Endothelial cell of hepatic sinusoid (primary cell): ENCODE measurements around the gene ABCC3.

Experiments used
- in situ Hi-C: cut with HindIII; loops from 2 replicates; pipeline ENCODE4 v1.10.0; 2017; ENCODE audit warnings: low sequenced_read_pairs

Gene ABCC3

DNA sequence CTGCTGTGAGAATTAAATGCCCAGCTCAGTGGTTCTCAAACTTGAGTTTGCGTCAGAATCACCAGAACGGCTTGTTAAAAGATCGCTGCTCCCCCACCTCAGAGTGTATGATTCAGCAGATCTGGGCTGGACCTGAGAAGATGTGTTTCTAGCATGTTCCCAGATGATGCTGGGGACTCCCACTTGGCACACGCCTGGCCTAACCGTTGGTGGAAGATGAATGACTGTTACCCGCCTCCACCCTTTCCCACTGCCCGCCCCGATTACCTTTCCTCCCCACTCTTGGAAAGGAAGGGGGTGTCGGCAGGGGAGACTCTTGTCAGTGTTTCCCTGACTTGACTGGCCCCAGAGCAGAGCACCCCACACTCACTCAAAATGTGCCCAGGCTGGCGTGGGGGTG, 29.3 kb upstream of the ABCC3 start:
- in situ Hi-C loops: no loop called here

DNA sequence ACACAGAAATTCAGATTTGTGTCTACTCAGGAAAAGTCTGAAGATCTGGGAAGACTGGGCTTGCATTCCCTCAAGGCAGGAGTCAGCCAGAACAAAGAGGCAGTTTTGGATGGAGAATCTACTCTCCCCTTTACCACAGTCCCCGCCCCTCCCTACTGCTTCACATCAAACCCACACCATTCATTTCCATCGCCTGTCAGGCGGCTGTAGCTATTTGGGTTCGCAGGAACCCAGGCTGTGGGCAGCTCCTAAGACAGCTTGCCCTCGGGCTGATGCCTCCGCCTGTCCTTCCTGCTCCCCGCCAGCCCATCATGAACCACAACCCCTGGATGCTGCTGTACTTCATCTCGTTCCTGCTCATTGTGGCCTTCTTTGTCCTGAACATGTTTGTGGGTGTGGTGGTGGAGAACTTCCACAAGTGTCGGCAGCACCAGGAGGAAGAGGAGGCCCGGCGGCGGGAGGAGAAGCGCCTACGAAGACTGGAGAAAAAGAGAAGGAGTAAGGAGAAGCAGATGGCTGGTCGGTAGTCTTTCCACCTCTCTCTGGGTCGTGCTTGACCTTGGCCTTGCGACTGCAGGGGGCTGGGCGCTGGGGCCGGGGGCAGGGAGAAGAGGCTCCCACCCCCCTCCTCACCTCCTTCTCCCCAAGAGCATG, 27.0 kb upstream of the ABCC3 start:
- in situ Hi-C loops: no loop called here

DNA sequence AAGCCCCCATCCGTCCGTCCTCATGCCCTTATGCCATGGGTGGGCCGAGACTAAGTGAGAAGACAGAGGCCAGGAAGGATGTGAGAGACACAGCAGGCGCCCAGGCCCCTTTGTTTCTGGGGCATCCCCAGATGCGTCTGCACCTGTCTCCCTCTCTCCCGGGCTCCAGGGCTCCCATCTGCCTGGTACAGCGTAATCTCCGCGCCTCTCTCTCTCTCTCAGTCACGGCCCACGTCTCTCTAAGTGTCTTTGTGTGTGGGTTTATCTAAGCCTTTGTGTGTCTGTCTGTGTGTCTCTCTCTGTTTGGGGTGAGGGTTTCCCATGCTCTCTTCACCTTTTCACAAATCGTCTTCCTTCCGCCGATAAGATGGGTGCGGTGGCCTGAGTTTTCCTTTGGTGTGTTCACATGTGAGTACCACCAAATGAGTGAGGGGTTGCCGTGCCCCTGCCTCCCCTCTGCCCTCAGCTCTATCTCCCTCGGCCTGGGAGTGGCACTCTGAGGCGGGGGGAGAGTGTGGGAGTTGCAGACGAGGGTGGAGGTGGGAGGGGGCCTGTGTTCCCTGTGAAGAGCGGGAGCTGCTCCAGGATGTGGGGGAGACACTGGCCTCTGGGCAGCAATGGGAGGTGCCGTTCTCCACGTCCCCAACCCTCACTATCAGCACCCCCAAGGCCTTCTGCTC, 25.8 kb upstream of the ABCC3 start:
- in situ Hi-C loops: no loop called here

- in situ Hi-C loops: no loop called here
These were observed 25.2 kb upstream of the ABCC3 start for GRCh38 chr17:50609380-50610074.

- in situ Hi-C loops: no loop called here
These were observed 23.0 kb upstream of the ABCC3 start for GRCh38 chr17:50611634-50612033.

DNA sequence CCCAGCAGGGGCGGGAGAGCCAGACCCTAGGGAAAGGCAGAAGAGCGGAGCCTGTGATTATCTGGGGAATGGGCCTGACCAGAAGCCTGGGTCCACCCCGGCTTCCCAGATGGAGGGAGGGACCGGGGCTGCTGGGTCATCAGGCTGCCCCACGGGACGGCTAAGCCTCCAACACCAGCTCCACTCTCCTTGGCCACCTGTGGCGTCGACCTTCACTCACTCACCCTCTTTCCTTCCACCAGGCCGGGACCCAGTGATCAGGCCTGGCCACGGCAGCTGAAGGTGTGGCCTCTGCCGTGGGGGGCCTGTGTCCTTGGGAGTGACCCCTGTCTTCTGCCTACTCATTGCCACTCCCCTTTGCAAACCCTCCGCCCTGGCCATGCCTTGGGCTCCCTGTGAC, 22.4 kb upstream of the ABCC3 start:
- in situ Hi-C loops: no loop called here

DNA sequence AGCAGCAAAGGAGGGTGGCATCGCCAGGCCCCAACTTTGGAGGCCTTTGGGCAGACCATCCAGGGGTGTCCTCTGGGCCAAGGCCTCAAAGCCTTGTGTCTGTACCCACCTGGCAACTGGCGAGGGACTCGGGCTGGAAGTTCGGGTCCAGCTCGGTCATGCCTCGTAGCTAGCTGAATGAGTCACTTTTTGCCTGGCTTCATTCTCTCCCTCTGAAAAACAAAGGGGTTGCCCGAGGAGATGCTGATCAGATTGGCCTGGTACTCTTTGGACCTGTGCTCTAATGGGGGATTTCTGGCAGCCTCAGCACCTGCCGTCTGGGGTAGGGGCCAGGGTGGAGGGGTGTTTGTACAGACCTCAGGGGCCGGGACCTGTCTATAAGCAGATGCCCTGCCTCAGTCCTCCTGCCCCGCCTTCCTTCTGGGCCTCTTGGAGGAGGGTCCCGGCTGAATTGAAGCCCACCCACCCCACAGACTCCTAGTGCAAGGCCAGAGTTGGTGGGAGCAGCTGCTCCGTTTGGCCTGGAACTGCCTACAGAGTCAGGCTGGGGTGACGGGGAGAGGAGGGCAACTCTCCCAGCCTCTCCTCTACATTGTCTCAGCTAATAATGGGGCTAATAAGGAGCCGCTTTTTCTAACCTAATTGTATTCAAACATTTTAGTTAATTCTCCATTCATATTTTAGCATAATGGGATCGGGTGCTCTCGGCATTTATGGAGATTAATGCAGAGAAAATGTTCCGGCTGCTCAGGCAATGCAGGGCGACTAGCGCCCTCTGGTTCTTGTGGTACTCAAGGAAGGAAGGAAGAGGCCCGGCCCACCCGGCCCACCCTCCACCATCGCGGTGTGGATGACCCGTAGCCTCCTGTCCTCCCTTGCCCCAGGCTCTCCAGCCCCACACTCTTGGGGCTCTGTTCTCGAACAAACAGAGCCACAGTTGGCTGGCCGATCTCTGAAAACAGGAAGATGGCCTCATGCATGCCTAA, 21.4 kb upstream of the ABCC3 start:
- in situ Hi-C loops: no loop called here

DNA sequence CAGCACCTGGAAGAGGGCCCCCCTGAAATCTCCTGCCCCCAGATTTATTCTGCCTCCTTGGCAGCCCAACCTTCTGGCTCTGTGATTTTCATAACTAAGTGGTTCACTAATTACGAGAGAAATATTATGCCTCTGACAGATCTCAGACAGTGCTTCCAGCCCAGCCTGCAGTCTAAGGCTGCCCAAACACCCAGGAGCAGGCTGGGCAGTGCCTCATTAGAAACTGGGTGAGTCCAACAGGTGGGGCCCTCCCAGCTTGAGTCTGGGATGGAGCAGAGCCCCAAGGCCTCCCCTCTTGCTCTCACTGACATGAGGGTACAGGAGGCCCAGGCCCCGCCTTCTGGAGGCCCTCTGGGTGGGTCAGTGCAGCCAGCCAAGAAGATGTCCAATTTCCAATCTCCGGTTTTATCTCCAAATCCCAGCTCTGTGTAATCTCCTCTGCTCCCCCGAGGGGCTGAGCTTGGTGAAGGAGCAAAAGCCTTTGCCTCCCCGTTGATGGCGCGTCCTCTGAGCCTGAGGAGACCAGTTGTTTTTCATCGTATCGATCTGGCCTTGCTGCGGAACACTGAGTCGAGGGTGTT, 20.1 kb upstream of the ABCC3 start:
- in situ Hi-C loops: no loop called here

DNA sequence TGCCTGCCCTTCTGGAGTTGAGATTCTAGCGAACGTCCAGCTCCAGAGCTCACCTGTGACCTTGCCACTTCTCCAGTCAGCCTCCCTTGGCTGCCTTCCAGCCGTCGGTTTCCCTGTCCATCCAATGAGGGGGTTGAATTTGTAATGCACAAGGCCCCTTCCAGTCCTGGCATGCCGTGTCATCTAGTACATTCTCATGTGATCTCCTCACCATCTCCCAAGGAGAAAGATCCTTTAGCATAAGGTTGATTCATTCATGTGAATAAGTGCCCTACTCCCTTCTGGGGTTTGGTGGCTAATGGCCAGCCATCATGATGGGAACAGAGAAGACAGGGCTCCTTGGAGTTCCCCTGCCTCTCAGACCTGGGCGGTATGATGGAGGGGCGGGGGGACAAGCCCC, 18.9 kb upstream of the ABCC3 start:
- in situ Hi-C loops: no loop called here

- in situ Hi-C loops: no loop called here
These were observed 16.4 kb upstream of the ABCC3 start for GRCh38 chr17:50618300-50618699.

- in situ Hi-C loops: no loop called here
These were observed 15.7 kb upstream of the ABCC3 start for GRCh38 chr17:50618941-50619340.

GRCh38 chr17:50619489-50619888, 15.2 kb upstream of the ABCC3 start:
- in situ Hi-C loops: no loop called here

- in situ Hi-C loops: no loop called here
These were observed 14.4 kb upstream of the ABCC3 start for GRCh38 chr17:50620237-50620636.

DNA sequence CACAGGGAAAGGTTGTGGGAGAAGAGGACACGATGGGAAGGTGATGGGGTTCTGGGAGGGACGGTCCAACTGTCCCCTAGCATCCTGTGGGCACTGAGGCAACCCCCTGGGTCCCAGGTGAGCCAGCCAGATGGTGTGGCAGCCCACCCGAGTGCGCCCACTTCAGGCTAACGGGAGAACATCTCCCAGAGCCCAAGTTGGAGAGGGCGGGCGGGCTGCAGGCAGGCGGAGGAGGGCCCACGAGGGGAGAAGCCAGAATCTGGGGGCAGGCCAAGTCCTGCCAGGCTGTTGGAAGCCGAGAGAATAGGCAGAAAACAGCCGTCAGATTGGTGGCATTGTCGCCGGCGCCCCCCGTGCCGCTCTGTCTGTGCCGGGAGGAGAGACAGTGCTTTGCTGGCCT, 13.8 kb upstream of the ABCC3 start:
- in situ Hi-C loops: no loop called here

DNA sequence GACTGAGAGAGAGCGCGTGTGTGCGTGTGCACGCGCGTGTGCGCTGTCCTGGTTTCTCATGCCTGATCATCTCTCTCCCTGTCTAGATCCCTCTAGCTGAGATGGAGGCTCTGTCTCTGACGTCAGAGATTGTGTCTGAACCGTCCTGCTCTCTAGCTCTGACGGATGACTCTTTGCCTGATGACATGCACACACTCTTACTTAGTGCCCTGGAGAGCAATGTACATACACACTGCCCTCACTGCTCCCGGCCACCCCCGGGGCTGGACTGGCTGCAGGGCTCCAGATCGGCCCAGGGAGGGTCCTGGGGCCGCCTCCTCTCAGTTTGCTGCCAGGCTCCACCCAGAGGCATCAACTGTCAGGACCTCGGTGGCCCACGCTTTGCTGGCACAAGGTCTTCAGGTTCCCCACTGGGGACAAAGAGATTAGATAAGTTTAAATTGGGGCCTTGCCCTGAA, 13.1 kb upstream of the ABCC3 start:
- in situ Hi-C loops: no loop called here

- in situ Hi-C loops: no loop called here
These were observed 10.3 kb upstream of the ABCC3 start for GRCh38 chr17:50624321-50624934.

DNA sequence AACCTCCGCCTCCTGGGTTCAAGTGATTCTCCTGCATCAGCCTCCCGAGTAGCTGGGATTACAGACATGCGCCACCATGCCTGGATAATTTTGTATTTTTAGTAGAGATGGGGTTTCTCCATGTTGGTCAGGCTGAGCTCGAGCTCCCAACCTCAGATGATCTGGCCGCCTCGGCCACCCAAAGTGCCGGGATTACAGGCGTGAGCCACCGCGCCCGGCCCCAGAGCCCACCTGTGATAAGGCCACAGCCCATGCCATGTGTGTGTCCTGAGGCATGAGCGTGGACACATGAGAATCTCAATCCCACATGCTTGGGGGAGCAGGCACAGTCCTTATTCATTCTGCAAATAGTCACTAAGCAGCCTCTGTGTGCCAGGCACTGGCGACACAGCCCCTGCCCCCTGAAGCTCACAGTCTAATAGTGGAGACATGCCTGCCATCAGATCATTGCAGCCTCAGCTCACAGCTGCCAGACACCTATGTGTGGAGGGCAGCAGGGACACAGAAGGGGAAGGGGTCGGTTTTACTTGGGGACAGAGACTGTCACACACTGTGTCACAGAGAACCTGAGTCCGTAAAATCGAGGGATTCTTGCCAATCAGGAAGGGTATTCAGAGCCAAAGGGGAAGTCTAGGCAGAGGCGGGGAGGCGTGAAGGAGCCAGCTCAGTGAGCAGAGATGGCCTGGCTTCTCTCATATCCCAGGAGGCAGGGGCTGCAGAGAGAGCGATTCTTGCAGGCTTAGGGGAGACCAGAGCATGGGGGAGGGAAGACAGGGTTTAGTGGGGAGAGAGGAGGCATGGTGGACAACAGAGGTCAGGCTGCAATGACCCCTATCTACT, 9.4 kb upstream of the ABCC3 start:
- in situ Hi-C loops: loop anchor here (5.0 kb wide), 2 partner anchors 33 to 108 kb away; no protein-coding TSS in a partner anchor

DNA sequence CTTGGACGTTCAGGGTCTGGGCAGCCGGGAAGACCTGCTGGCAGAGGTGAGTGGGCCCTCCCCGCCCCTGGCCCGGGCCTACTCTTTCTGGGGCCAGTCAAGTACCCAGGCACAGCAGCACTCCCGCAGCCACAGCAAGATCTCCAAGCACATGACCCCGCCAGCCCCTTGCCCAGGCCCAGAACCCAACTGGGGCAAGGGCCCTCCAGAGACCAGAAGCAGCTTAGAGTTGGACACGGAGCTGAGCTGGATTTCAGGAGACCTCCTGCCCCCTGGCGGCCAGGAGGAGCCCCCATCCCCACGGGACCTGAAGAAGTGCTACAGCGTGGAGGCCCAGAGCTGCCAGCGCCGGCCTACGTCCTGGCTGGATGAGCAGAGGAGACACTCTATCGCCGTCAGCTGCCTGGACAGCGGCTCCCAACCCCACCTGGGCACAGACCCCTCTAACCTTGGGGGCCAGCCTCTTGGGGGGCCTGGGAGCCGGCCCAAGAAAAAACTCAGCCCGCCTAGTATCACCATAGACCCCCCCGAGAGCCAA, 8.6 kb upstream of the ABCC3 start:
- in situ Hi-C loops: loop anchor here (5.0 kb wide), 2 partner anchors 34 to 109 kb away; no protein-coding TSS in a partner anchor
